Measurements from ENCODE around the gene GRK5.
A peak's percentile ranks its signal among the peaks of the same experiment; 100 is the strongest.

DNA sequence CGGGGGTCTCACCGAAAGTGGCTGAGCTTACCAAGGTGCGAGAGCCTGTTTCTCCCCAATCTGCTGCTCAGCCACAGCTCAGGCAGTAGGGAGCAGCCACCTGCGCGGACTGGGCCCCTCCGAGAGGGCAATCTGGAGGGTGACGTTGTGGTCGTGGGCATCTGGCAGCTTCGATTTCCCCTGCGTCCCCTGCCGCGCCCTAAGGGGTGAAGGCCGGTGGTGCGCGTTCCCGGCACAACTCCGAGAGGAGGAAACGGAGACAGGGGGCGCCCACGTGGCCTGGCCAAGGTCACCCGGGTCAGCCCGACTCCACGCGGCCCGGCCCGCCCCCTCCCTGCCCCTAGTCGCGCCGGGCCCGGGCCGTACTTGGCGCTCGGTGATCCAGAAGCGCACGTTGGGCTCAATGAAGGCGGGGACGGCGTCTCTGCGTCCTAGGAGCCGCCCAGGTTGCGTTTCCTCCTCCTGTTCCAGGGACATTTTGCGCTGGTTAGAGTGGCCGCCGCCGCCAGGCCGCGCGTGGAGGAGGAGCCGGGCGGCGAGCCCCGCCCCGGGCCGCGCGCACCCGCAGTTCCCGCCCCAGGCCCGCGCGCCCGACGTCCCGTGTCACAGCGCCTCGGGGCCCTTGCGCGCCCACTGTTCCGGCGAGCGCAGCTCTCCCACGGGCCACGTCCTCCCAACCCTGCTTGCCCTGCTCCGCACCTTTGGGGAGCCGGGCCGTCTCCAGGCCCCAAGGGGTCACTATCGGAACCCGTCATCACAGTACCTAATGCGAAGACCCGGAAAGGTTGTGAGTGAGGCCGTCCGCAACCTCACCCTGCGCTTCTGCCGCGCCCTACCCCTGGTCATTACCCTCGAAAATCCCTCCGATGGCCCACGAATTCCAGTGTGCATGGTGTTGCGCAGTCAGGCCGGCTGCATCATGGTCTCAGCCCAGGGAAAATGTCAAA, 41.9 kb upstream of the GRK5 start, which contains the start of gene SFXN4:
- peak in 2 of 5 experiments; percentile 16 to 21 for TF ChIP-seq CTCF (IDR thresholded peaks at IDR 0.05)
- peak; percentile 50 to 91 (median 77) for TF ChIP-seq POLR2AphosphoS5 (IDR thresholded peaks at IDR 0.05)
- TF ChIP-seq EP300 (IDR thresholded peaks at IDR 0.05; ENCODE audit: low read depth) = no peak
- TF ChIP-seq POLR2A (IDR thresholded peaks at IDR 0.05) = peak; percentile 73
